NCI-H1930 (cell line): Measurements from ENCODE around the gene CCDC92B.

Source experiments
- DNase-seq, 2 experiments: peaks; one replicate each; lab custom pipeline; 2025; lab: John Stamatoyannopoulos, UW

Gene CCDC92B

GRCh38 chr17:2778489-2778888, 29.0 kb upstream of the CCDC92B start:
- DNase-seq, result no peak

- DNase-seq, result no peak
These were observed 27.9 kb upstream of the CCDC92B start for GRCh38 chr17:2777242-2777867.

DNA sequence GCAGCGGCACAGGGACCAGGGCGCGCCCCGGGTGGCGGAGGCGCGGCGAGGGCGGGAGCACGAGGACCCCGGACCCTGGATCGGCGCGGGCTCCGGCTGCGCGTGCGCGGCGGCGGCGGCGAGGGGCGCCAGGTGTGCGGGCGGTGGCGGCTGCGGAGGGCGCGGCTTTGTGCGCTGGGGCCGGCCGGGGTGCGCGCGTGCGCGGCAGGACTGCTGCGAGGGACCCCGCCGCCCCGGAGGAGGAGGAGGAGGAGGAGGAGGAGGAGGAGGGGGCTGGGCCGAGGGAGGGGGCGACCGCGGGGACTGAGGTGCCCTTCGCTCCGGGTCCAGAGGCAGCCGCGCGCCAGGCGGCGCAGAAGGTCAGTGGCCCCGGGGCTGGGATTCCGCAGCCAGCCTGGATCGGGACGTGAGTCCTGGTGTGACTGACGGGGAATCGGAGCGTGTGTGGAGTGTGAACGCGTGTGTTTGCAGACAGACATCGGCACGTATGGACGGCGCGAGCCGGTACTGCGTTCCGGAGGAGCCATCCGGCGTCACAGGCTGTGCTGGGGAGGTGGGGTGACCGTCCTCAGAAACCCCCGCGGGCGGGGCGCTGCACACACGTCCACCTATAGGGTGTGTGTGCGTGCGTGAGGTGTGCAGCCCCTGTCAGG, 27.3 kb upstream of the CCDC92B start:
- DNase-seq, result peak; percentile 66 to 75

- no peak for DNase-seq
These were observed 25.8 kb upstream of the CCDC92B start for GRCh38 chr17:2775206-2775605.

GRCh38 chr17:2770129-2770528, 20.7 kb upstream of the CCDC92B start:
- no peak for DNase-seq

DNA sequence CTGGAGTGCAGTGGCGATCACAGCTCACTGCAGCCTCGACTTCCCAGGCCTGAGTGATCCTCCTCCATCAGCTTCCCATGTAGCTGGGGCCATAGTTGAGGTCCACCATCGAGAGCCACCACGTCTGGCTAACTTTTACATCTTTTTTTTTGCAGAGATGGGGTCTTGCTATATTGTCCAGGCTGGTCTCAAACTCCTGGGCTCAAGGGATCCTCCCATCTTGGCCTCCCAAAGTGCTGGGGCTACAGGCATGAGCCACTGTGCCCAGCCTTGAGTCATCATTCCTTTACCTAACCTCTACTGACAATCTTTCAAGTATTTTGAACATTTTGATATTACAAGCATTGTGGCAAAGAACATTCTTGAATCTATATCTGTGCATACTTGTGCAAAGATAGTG, 9.4 kb upstream of the CCDC92B start:
- DNase-seq, result no peak

- DNase-seq, result peak in 1 of 2 experiments; percentile 21
These were observed 6.7 kb upstream of the CCDC92B start for GRCh38 chr17:2755891-2756724.

DNA sequence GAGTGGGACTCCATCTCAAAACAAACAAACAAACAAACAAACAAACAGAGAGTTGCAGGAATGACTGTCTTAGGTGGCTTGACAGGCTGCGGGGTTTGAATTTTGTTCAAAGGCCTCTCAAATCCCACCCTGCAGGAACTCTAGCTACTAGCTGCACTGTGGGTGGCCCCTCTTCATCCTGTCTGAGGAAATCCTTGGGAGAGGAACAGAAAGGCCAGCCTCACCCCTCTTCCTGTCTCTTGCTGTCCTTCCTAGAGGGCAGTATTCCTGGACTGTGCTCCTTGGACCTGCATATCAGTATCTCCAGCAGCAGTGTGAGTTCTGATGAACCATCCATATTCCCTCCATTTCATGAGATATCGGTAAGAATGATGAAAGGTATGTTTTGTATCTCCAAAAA, 2.0 kb upstream of the CCDC92B start:
- no peak for DNase-seq

- no peak for DNase-seq
These were observed 1.3 kb upstream of the CCDC92B start for GRCh38 chr17:2750721-2751120.

DNA sequence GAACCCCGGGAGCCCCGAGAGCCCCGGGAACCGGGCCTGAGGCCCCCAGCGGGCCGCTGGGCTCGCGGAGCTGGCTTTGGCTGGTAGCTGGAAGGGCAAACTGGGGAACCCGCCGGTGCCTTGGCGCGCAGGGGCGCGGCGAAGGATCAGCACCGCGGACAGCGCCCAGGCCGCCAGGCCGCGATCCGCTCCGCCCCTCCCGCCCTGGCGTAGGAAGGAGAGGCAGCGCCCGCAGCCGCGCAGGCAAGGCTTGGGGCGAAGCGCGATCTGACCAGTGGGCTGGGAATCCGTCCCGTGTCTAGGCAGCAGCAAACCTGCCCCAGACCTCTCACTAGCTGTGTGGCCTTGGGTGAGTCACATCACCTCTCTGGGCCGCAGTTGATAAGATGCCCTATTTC, 331 bp upstream of the CCDC92B start:
- peak; percentile 47 to 63 for DNase-seq

DNA sequence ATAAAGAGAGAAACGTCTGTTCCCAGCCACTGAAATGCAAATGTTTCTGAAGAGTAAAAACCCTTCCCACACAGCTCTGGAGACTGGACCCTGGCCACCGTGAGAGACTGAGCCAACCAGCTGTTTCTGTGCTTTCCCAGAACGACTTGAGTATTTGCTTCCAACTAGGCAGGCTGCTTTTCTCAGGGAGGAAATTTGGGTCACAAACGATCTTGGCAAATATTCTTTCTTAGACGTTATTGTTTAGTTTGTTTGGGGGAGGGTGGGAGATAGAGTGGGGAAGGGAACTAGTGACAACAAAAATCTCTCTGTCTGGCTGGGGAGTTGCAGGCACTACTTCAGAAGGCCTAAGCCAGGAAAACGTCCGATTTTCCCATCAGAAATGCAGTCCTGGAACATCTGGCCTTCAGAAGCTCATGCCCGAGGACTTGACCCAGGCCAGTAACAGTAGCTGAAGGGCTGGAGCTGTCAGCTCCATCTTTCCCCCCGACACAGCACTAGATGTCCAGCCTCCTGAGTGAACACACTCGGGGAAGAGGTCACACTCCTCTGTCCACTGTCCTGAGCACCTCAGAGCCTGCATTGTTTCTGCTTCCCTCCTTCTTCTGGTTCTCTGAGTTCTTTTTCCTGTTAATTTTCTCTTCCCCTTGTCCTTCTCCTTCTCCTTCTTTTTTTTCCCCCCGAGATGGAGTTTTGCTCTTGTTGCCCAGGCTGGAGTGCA, 4.0 kb downstream of the CCDC92B start:
- no peak for DNase-seq

GRCh38 chr17:2737693-2738092, 11.8 kb downstream of the CCDC92B start:
- DNase-seq, result no peak

GRCh38 chr17:2736956-2737355, 12.5 kb downstream of the CCDC92B start:
- no peak for DNase-seq

DNA sequence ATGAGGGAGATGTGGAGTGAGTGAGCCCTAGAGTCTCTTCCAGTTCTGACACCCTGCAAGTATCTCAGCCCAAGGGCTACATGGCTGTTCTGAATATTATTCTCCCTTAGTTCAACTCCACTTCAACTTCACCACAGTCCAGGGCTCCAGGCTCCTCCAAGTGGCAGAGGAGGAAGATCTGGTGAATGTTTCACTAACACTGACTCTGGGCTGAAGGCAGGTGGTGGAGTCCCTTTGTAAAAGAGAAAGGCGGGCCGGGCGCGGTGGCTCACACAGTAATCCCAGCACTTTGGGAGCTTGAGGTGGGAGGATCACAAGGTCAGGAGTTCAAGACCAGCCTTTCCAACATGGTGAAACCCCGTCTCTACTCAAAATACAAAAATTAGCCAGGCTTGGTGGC, 13.6 kb downstream of the CCDC92B start:
- DNase-seq, result no peak

DNA sequence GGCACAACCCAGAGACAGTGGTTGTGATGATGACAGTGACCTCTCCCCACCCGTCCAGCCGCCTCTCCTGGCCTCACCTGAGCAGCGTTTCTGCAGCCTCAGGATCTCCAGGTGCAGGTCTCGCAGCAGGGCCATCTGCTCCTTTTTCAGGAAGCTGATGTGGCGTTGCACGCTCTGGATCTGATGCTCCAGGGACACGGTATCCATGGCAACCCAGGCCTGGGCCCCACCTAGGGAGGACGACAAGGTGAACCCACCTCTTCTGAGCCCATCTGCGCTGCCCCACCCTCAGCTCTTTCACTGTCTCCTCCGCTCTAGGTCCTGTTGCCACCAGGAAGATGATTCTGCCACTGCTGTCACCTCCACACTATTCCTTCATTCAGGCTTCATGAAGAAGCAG, 14.5 kb downstream of the CCDC92B start:
- DNase-seq, result no peak

DNA sequence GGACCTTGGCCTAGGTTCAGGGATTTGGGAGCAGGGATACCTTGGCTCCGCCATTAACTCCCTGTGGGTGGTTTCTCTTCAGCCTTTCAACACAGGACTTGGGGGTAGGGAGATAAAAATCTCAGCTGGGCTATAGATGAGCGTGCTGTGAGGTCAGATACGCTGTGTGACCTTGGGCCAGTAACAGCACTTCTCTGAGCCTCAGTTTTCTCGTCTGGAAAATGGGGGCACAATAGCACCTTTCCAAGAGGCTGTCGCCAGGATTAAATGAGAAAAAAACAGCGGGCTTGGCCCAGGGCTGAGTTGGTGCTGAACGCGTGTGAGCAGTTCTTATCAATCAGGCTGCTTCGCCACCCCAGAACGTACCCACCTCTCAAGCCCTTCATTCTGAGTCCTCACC, 17.6 kb downstream of the CCDC92B start:
- DNase-seq, result no peak

DNA sequence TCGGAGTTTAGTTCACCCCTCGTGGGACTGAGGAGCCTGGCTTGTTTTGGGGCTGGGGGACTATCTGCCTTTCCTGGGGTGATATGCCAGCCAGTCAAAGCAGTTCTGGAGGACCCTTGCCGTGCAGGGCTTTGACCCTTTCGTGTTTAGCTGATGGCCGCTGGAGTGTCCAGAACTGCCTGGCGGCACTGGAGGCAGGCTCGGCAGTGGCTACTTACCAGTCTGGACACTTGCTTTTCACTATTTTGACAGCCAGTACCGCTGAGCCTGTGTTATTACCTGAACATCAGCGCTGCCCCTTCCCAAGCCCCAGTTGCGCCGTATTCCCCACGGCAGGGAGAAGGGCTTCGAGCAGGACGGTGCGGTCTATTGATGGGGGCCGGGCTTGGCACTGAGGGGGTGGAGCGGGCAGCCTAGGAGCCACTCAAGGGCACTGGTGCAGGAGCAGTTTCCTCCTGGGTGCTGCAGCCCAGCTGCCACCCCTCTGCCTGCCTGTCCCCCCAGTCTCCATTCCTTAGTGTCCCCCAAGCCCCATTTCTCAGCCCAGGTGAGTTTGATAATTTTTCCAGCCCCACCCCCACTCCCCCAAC, 18.6 kb downstream of the CCDC92B start:
- DNase-seq, result no peak

DNA sequence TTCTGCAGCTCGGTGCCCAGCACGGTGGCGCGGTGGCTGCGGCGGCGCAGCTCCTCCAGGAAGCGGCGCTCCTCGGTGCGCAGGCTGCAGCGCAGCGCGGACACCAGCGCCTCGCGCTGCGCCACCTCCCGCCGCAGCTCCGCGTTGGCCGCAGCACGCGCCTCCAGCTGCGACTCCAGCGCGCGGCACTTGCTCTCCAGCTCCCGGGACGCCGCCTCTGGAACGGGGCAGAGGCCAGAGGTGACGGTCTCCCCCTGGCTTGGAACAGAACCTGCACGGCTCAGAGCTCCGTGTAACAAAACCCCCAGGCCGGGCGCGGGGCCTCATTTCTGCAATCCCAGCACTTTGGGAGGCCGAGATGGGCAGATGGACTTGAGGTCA, 24.7 kb downstream of the CCDC92B start:
- DNase-seq, result no peak

- no peak for DNase-seq
These were observed 25.3 kb downstream of the CCDC92B start for GRCh38 chr17:2723997-2724783.

DNA sequence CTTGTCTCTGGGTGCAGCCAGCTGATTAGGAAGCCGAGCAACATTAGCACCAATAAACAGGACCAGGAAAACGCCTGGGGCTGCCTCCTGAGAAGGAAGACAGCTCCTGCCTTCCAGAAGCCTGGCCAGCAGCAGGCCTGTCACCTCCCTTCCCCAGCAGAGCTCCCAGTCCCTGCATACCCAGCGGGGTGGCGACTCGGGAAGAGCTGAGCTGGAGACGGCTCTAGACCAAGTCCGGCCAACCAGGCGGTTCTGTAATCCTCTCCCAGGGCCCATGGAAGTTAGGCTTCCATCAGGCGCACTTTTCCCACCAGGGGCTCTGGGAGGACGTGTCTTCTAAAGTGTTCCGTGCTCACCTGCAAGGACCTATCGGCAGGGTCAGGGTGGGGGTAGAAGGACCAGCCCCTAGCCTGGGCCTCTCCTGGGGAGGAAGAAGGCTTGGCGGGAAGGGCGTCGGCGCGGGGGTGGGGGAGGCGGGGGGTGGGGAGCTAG, 25.9 kb downstream of the CCDC92B start:
- no peak for DNase-seq

GRCh38 chr17:2722611-2723010, 26.8 kb downstream of the CCDC92B start:
- DNase-seq, result no peak
